AG04450 (cell line): ENCODE results near the gene LGALS7B. TPM values are rescaled to one million over a fixed set of nuclear protein-coding genes. Genes with fewer than 3 reads are reported as not detected.
"Not testable (repeated sequence)": the region's sequence is repeated elsewhere in the genome, so short reads cannot be mapped to it uniquely, and the experiment has no call there.

ENCODE experiments used
- CTCF ChIA-PET: fragments of 300-600, 350-600 bp; formaldehyde crosslinking; extraction: SDS; loops from one replicate; lab custom pipeline; 2022; ENCODE audit warnings: antibody characterized with exemption, inconsistent platforms; lab: Charles Lee
- POLR2A ChIA-PET: fragments of 350-600 bp; formaldehyde crosslinking; extraction: SDS; loops from one replicate; lab custom pipeline; 2021; ENCODE audit warnings: antibody characterized with exemption, inconsistent platforms; lab: Yijun Ruan, JAX
- DNase-seq: peaks from one replicate; pipeline ENCODE4 v3.0.0-alpha.2; 2011; ENCODE audit warnings: low read depth, low spot score
- H3K27ac ChIP-seq: one replicate; pipeline ENCODE4 v1.5.1; 2012; ENCODE audit warnings: low read depth, low read length, control low read depth
- H3K27me3 ChIP-seq: one replicate; pipeline ENCODE4 v1.6.0; 2012; ENCODE audit warnings: low read length; ENCODE audit not compliant: control insufficient read depth, insufficient read depth
- H3K4me3 ChIP-seq: 2 replicates; pipeline ENCODE4 v1.5.1; 2011; ENCODE audit warnings: mild to moderate bottlenecking, low read depth, low read length, control low read depth
- H3K9me3 ChIP-seq: 2 replicates; pipeline ENCODE4 v1.5.1; 2012; ENCODE audit warnings: low read length; ENCODE audit not compliant: control insufficient read depth, insufficient read depth
- polyA plus RNA-seq: library from polyadenylated mRNA; depleted of rRNA; stranded (reverse); fragments of >200 nt; gene quantifications from 2 replicates; pipeline ENCODE4 v1.2.3, GENCODE V29; 2011
- TF ChIP-seq, protein P1 (sequence below): IDR thresholded peaks from 2 replicates; pipeline ENCODE4 v1.5.1; 2011; ENCODE audit warnings: low read depth, low read length, control low read depth, inconsistent platforms

The LGALS7B gene
- polyA plus RNA-seq, 1 experiment, result not detected

DNA sequence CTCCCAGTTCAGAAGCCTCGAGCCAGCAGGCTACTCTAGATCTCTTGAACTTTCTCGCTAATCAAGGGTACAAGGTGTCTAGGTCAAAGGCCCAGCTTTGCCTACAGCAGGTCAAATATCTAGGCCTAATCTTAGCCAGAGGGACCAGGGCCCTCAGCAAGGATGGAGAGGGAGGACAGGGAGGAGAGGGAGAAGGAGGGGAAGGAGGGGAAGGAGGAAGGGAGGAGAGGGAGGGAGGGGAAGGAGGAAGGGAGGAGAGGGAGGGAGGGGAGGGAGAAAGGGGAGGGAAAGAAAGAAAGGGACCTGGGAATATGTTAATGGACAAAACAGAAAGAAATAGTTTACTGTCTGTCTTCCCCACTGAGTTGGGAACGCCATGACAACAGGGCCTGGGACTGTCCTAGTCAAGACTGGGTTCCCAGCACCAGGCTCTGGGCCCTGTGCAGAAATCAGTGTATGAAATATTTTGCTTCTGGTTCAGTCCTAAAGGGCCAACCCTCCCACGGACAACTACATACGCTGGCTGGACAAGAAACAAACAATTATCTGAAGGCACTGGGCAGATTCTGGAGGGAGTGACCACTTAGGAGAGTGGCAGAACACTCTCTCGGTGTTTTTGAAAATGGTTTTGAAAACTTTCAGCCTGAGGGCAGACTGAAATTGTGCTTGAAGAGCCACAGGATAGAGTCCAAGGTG lies 38.0 kb downstream of the LGALS7B start:
- ChIA-PET POLR2A (no interaction called here), CTCF (no interaction called here)
- Histone ChIP-seq H3K9me3 (no peaks in the 10 kb centered on the region), H3K27ac (no peak overlapping the region), H3K4me3 (no peak overlapping the region), H3K27me3 (no peaks in the 10 kb centered on the region)
- no peak for DNase-seq
- TF ChIP-seq, protein P1, sequence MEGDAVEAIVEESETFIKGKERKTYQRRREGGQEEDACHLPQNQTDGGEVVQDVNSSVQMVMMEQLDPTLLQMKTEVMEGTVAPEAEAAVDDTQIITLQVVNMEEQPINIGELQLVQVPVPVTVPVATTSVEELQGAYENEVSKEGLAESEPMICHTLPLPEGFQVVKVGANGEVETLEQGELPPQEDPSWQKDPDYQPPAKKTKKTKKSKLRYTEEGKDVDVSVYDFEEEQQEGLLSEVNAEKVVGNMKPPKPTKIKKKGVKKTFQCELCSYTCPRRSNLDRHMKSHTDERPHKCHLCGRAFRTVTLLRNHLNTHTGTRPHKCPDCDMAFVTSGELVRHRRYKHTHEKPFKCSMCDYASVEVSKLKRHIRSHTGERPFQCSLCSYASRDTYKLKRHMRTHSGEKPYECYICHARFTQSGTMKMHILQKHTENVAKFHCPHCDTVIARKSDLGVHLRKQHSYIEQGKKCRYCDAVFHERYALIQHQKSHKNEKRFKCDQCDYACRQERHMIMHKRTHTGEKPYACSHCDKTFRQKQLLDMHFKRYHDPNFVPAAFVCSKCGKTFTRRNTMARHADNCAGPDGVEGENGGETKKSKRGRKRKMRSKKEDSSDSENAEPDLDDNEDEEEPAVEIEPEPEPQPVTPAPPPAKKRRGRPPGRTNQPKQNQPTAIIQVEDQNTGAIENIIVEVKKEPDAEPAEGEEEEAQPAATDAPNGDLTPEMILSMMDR, result no peak

DNA sequence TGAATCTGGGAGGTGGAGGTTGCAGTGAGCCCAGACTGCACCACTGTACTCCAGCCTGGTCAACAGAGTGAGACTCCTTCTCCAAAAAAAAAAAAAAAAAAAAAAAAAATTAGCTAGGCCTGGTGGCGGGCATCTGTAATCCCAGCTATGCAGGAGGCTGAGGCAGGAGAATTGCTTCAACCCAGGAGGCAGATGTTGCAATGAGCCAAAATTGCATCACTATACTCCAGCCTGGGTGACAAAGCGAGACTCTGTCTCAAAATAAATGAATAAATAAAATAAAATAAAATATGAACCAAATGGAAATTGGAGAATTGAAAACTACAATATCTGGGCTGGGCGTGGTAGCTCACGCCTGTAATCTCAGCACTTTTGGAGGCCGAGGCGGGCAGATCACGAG lies 40.2 kb downstream of the LGALS7B start:
- not testable (repeated sequence) for DNase-seq

DNA sequence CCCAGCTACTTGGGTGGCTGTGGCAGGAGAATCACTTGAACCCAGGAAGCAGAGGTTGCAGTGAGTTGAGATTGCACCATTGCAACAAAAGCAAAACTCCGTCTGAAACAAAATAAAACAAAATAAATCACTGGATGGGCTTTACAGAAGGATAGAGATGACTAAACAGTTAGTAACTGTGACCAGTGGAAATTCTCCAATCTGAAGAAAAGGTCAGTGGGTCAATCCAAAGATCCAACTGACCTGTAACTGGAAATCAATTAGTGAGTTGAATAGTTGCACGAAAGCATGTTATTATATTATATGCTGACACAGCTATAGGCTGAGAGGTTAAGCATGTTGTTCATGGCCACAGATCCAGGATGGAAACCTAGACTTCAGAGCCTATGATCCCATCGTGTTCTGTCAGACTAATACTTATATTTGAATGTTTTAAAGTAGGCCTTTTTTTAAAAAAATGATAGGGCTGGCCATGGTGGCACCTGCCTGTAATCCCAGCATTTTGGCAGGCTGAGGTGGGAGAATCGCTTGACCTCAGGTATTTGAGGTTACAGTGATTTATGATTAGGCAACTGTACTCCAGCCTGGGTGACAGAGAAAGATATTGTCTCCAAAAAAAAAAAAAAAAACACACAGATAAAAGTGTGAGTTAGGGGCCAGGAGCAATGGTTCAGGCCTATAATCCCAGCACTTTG lies 41.2 kb downstream of the LGALS7B start:
- no peak overlapping the region for H3K4me3 ChIP-seq
- peak overlapping the region; percentile 70 for H3K27ac ChIP-seq
- no peaks in the 10 kb centered on the region for H3K27me3 ChIP-seq
- TF ChIP-seq, protein P1, result no peak
- ChIA-PET POLR2A (interaction anchor here (0.6 to 1.9 kb wide), 3 partner anchors 19 to 554 kb away, joined by 3 to 14 read pairs (median 4); no protein-coding TSS in a partner anchor), CTCF (no interaction called here)
- no peaks in the 10 kb centered on the region for H3K9me3 ChIP-seq
- no peak for DNase-seq

More for the DNA sequence above, 40.2 kb downstream of the LGALS7B start:
- POLR2A ChIA-PET, result interaction anchor here (0.6 to 1.0 kb wide), 5 partner anchors 12 to 555 kb away, joined by 3 to 4 read pairs (median 4); partner anchors contain the start of gene NFKBIB
- H3K27ac ChIP-seq, result peak overlapping the region; percentile 70
- H3K27me3 ChIP-seq, CTCF ChIA-PET, H3K9me3 ChIP-seq, H3K4me3 ChIP-seq: not testable (repeated sequence)

DNA sequence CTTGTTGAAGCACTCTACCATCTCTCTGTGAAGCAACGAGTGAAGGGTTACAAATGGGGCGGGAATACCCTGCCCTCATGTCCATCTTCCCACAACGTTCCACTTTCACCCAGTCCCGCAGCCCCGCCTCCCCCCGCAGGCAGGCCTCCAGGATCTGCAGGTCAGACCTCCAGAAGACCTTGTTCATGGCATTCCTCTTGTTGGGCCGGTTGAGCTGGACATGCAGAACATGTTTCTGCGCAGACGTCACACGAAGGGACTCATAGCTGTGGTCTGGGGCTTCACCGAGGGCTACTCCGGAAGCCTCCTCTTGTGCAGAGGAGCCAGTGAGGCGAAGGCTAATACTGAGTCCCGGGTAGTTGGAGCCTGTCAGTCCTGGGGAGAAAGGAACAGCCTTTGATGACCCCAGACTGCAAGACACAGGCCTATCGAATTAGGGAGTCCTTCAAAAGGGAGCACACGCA lies 42.2 kb downstream of the LGALS7B start:
- Histone ChIP-seq H3K4me3 (peak overlapping the region; percentile 77), H3K9me3 (no peaks in the 10 kb centered on the region), H3K27ac (peak overlapping the region; percentile 99), H3K27me3 (no peaks in the 10 kb centered on the region)
- ChIA-PET POLR2A (interaction anchor here (0.7 to 1.9 kb wide), 11 partner anchors 10 to 183 kb away, joined by 3 to 14 read pairs (median 3); partner anchors contain the start of gene ACTN4), CTCF (interaction anchor here (1.1 kb wide), 1 partner anchor 61 kb away, joined by 5 read pairs; no protein-coding TSS in a partner anchor)
- peak; percentile 82 for DNase-seq
- TF ChIP-seq, protein P1, result no peak

DNA sequence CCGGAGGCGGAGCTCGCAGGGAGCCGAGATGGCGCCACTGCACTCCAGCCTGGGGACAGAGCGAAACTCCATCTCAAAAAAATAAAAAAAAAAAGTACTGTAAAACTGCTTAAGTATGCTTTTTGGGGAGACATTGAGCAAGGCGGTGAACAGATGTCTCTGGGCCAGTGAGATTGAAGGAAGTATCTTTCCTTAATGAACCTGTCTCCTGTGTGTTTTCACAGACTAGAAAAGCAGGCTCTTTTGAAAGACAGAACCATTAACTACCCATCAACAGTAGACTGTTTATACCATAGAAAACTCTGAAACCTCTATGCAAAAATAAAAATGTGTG lies 44.1 kb downstream of the LGALS7B start:
- Histone ChIP-seq H3K4me3 (no peak overlapping the region), H3K9me3 (no peaks in the 10 kb centered on the region), H3K27me3 (no peaks in the 10 kb centered on the region), H3K27ac (no peak overlapping the region)
- ChIA-PET POLR2A (no interaction called here), CTCF (interaction anchor here (0.6 to 1.3 kb wide), 2 partner anchors 97 to 448 kb away, joined by 3 read pairs; partner anchors contain the start of genes MRPS12 and SARS2)
- TF ChIP-seq, protein P1, result no peak
- DNase-seq, result no peak
